K562 (cell line): ENCODE measurements around the gene TFPT. TPM values are rescaled to one million over a fixed set of nuclear protein-coding genes. Genes with fewer than 3 reads are reported as not detected.

ENCODE experiments used
- ARID1B ChIP-seq: fragments of 450-650 bp; IDR thresholded peaks from 2 replicates; pipeline ENCODE4 v1.6.1; 2016; ENCODE audit warnings: antibody characterized with exemption, mild to moderate bottlenecking, inconsistent platforms
- ARID2 ChIP-seq: fragments of 450-650 bp; IDR thresholded peaks from 2 replicates; pipeline ENCODE4 v1.6.1; 2017; ENCODE audit warnings: antibody characterized with exemption, mild to moderate bottlenecking
- ATF6 ChIP-seq: sonication (generic); formaldehyde crosslinking; IDR thresholded peaks from 2 replicates; pipeline ENCODE4 v1.4.0; 2020; ENCODE audit warnings: mild to moderate bottlenecking, missing genetic modification reagents
- CREM ChIP-seq: IDR thresholded peaks from 2 replicates; pipeline ENCODE4 v1.6.1; 2014; ENCODE audit warnings: antibody characterized with exemption, low read depth
- E2F4 ChIP-seq: sonication (generic); formaldehyde crosslinking; IDR thresholded peaks from 2 replicates; pipeline ENCODE4 v1.8.0; 2022; ENCODE audit warnings: mild to moderate bottlenecking, low read depth, missing genetic modification reagents
- EGR1 ChIP-seq: fragments of 450-650 bp; conservative IDR thresholded peaks from 2 replicates; pipeline ENCODE4 v1.6.1; 2017; ENCODE audit warnings: mild to moderate bottlenecking
- ETV1 ChIP-seq: fragments of 450-650 bp; conservative IDR thresholded peaks from 2 replicates; pipeline ENCODE4 v1.6.1; 2016; ENCODE audit warnings: missing genetic modification characterization, control low read depth, low read depth, missing compliant biosample characterization
- GTF2F1 ChIP-seq: IDR thresholded peaks from 2 replicates; pipeline ENCODE4 v1.6.1; 2011; ENCODE audit warnings: low read depth, low read length, improper control_type of control experiment
- HLTF ChIP-seq: fragments of 450-650 bp; IDR thresholded peaks from 2 replicates; pipeline ENCODE4 v1.6.1; 2016
- JUNB ChIP-seq: fragments of 450-650 bp; formaldehyde crosslinking; conservative IDR thresholded peaks from 2 replicates; pipeline ENCODE4 v1.4.0; 2020; ENCODE audit warnings: mild to moderate bottlenecking
- MNT ChIP-seq, 2 experiments: fragments of 450-650 bp; conservative IDR thresholded peaks; 2 replicates each; pipeline ENCODE4 v1.6.1; 2017; ENCODE audit warnings: mild to moderate bottlenecking in 2 of 2, moderate library complexity in 2 of 2
- POLR2B ChIP-seq: fragments of 450-650 bp; IDR thresholded peaks from 2 replicates; pipeline ENCODE4 v1.6.1; 2018; ENCODE audit warnings: low read depth; ENCODE audit not compliant: partially characterized antibody
- SMARCC2 ChIP-seq: fragments of 450-650 bp; IDR thresholded peaks from 2 replicates; pipeline ENCODE4 v1.6.1; 2017; ENCODE audit warnings: antibody characterized with exemption, moderate library complexity, mild to moderate bottlenecking, low read depth
- STAG1 ChIP-seq: sonication (generic); formaldehyde crosslinking; IDR thresholded peaks from 2 replicates; pipeline ENCODE4 v1.5.0; 2020; ENCODE audit warnings: missing genetic modification reagents, borderline replicate concordance
- TBP ChIP-seq: optimal IDR thresholded peaks from 2 replicates; pipeline ENCODE3; 2011; ENCODE audit warnings: low read depth, low read length, improper control_type of control experiment
- TEAD4 ChIP-seq, 2 experiments: sonication (generic) in 1 of 2; formaldehyde crosslinking in 1 of 2; IDR thresholded peaks; 2 replicates each; pipeline versions ENCODE4 v1.6.1 to v1.8.0; 2012 to 2022; ENCODE audit warnings: borderline replicate concordance in 1 of 2, inconsistent platforms in 1 of 2, low read length in 1 of 2, mild to moderate bottlenecking in 1 of 2, missing genetic modification reagents in 1 of 2
- ZFP36 ChIP-seq: fragments of 150-350 bp; IDR thresholded peaks from 2 replicates; pipeline ENCODE4 v1.6.1; 2018; ENCODE audit warnings: low read length, low read depth; ENCODE audit not compliant: partially characterized antibody
- ZNF134 ChIP-seq: fragments of 250-450 bp; sonication (Bioruptor Pico); conservative IDR thresholded peaks from 2 replicates; pipeline ENCODE4 v1.4.0; 2020
- ZNF41 ChIP-seq: fragments of 250-450 bp; sonication (Bioruptor Pico); conservative IDR thresholded peaks from 2 replicates; pipeline ENCODE4 v1.4.0; 2020; ENCODE audit warnings: mild to moderate bottlenecking
- ZNF511 ChIP-seq: sonication (generic); formaldehyde crosslinking; IDR thresholded peaks from 2 replicates; pipeline ENCODE4 v1.8.0; 2022; ENCODE audit warnings: mild to moderate bottlenecking, missing genetic modification reagents
- ZNF589 ChIP-seq: fragments of 200-800 bp; sonication (Bioruptor generic); IDR thresholded peaks from 2 replicates; pipeline ENCODE4 v1.6.1; 2016; ENCODE audit warnings: low read depth, missing genetic modification characterization, missing compliant biosample characterization
- ZNF668 ChIP-seq: fragments of 250-450 bp; sonication (Bioruptor Pico); IDR thresholded peaks from 2 replicates; pipeline ENCODE4 v1.8.0; 2022; ENCODE audit warnings: mild to moderate bottlenecking, inconsistent platforms
- ZNF830 ChIP-seq: fragments of 250-450 bp; sonication (Bioruptor Pico); IDR thresholded peaks from 2 replicates; pipeline ENCODE4 v1.5.0; 2021; ENCODE audit warnings: mild to moderate bottlenecking
- polyA plus RNA-seq, 8 experiments: library from polyadenylated mRNA; depleted of rRNA in 4 of 8; stranded (reverse) in 5 of 8; unstranded in 3 of 8; fragments of >200 nt; fragmentation: Nextera tagmentation in 2 of 8; fragmentation: Illumina TruSeq in 1 of 8; extraction: Ambion mirVana in 2 of 8; extraction: Trizol in 1 of 8; gene quantifications; 2 replicates each; pipeline versions ENCODE4 v1.2.1 to v1.2.3, GENCODE V29; 2011 to 2014; ENCODE audit warnings: inconsistent platforms in 1 of 8, missing spikeins in 1 of 8
- total RNA-seq, 7 experiments: library from RNA; depleted of rRNA in 6 of 7; stranded (reverse); fragments of >200 nt in 6 of 7; fragmentation: Illumina TruSeq in 2 of 7; extraction: Trizol in 2 of 7; gene quantifications; 2 replicates each; pipeline versions ENCODE4 v1.2.1 to v1.2.3, GENCODE V29; 2011 to 2021; ENCODE audit warnings: low replicate concordance in 1 of 7

The TFPT gene
- total and polyA plus RNA-seq, 9 of the 15 experiments (the other 6 are each of a cell fraction or from before 2014, with no cell fraction given), result 0.72 to 16.4 (median 9.2) TPM

- no peak; a peak in 1 of 4 replicates for TF ChIP-seq MNT (conservative IDR thresholded peaks at IDR 0.05)
- TF ChIP-seq ARID1B, result no peak
- peak; percentile 60 for TF ChIP-seq POLR2B
- no peak for TF ChIP-seq ZNF830
- TF ChIP-seq HLTF, result no peak
- no peak for TF ChIP-seq SMARCC2
- no peak; the same call in 1 of the 2 replicates for TF ChIP-seq ATF6 (CRISPR knock-in tag)
- no peak for TF ChIP-seq JUNB (CRISPR knock-in tag)
- TF ChIP-seq ZNF668 (CRISPR knock-in tag), result no peak
- TF ChIP-seq STAG1 (CRISPR knock-in tag), result no peak
- peak; percentile 72 for TF ChIP-seq ZFP36
- peak; percentile 53 for TF ChIP-seq EGR1
- no peak for TF ChIP-seq TEAD4 (IDR thresholded peaks at IDR 0.05; ENCODE audit: low read length)
- 0 out of 2 replicates have a peak, but pooled peaks have one; percentile 64 for TF ChIP-seq TEAD4 (CRISPR knock-in tag; IDR thresholded peaks at IDR 0.05; ENCODE audit: borderline replicate concordance)
- no peak for TF ChIP-seq ZNF589 (CRISPR knock-in tag)
- TF ChIP-seq GTF2F1, result no peak
- TF ChIP-seq ZNF134 (CRISPR knock-in tag), result no peak
- TF ChIP-seq ETV1 (tag), result no peak
- TF ChIP-seq CREM, result 0 out of 2 replicates have a peak, but pooled peaks have one; percentile 5
- no peak for TF ChIP-seq ZNF41
- no peak for TF ChIP-seq E2F4
- TF ChIP-seq ZNF511 (CRISPR knock-in tag), result 0 out of 2 replicates have a peak, but pooled peaks have one; percentile 67
- no peak for TF ChIP-seq ARID2
- peak; percentile 28 for TF ChIP-seq TBP
These were observed 44.8 kb upstream of the TFPT start (continued) for GRCh38 chr19:54160182-54160811.
